ENCODE measurements around the gene YIF1B. TPM values are rescaled to one million over a fixed set of nuclear protein-coding genes. Genes with fewer than 3 reads are reported as not detected.

The YIF1B gene
- total and polyA plus RNA-seq, 9 of the 15 experiments (the other 6 are each of a cell fraction or from before 2014, with no cell fraction given) = 8.5 to 586 (median 323) TPM

- no peaks in the 10 kb centered on the region for H3K27me3 ChIP-seq (ENCODE audit: control insufficient read depth in 2 of 2, insufficient read depth in 2 of 2, low read length in 2 of 2)
- no TSS peak for BruUV-seq (replicated peaks)
- no peaks in the 10 kb centered on the region for H3K9me1 ChIP-seq (ENCODE audit: control insufficient read depth, insufficient read depth, low read length)
- CTCF ChIA-PET (ENCODE audit: low intra/inter-chr PET ratio) = no interaction called here
- FAIRE-seq (peak; percentile 58), DNase-seq (ENCODE audit: extremely low read depth in 1 of 4, low spot score in 3 of 4) (peak in 1 of 4 experiments; percentile 66), ATAC-seq (no peak)
- no peaks in the 10 kb centered on the region for H3K36me3 ChIP-seq (ENCODE audit: control insufficient read depth, insufficient read depth, low read length)
- peak overlapping the region; percentile 40 to 41; a peak in 2 of 4 replicates for H3K9ac ChIP-seq (ENCODE audit: insufficient read depth in 1 of 2, low read depth in 2 of 2, low read length in 2 of 2)
- H3K9me3 ChIP-seq (replicated peaks; ENCODE audit: control insufficient read depth, insufficient read depth, low read depth, low read length) = no peaks in the 10 kb centered on the region
- no peak overlapping the region for H3K4me3 ChIP-seq
- no peaks in the 10 kb centered on the region for H4K20me1 ChIP-seq (replicated peaks; ENCODE audit: control insufficient read depth, insufficient read depth, low read length)
- in situ Hi-C loops (cut with MboI) = no loop called here
- POLR2A ChIA-PET = interaction anchor here (0.7 to 1.2 kb wide), 2 partner anchors 14 to 36 kb away, joined by 3 read pairs; partner anchors contain the start of gene C19orf33
- peak overlapping the region; percentile 56 for H3K27ac ChIP-seq (ENCODE audit: extremely low read depth, low read depth, low read length)
- peaks cover 51 to 66% of the 10 kb centered on the region in 2 experiments for H3K4me1 ChIP-seq (replicated peaks in 1 of 2; ENCODE audit: control insufficient read depth in 2 of 2, insufficient read depth in 2 of 2, low read length in 2 of 2)
- no peaks in the 10 kb centered on the region for H3K79me2 ChIP-seq (ENCODE audit: control insufficient read depth, insufficient read depth, low read length)
- WGBS (ENCODE audit: insufficient coverage, low coverage, missing lambda C conversion rate) = 48% methylated on average over 8 of the region's 8 CpGs
- H3K4me2 ChIP-seq (ENCODE audit: insufficient read depth, low read length) = peak overlapping the region; percentile 23; the same call in 1 of the 2 replicates
- peak overlapping the region; percentile 84 for H2AFZ ChIP-seq (ENCODE audit: low read depth, low read length)
- intact Hi-C loops (cut with micrococcal nuclease) = no loop called here
- 0 out of 2 replicates have a peak, but pooled peaks have one; percentile 9 for TF ChIP-seq TEAD4 (IDR thresholded peaks at IDR 0.05; ENCODE audit: low read length)
- no peak for TF ChIP-seq TEAD4 (CRISPR knock-in tag; IDR thresholded peaks at IDR 0.05; ENCODE audit: borderline replicate concordance)
- no peak for TF ChIP-seq ZNF23 (CRISPR knock-in tag; IDR thresholded peaks at IDR 0.05)
- TF ChIP-seq MTA3 (IDR thresholded peaks at IDR 0.05; ENCODE audit: borderline replicate concordance) = peak; percentile 22; the same call in 1 of the 2 replicates
- TF ChIP-seq BCLAF1 (IDR thresholded peaks at IDR 0.05; ENCODE audit: borderline replicate concordance in 1 of 2, control insufficient read depth in 1 of 2, low read depth in 2 of 2, low read length in 1 of 2) = no peak
- TF ChIP-seq MAFF (IDR thresholded peaks at IDR 0.05; ENCODE audit: low read length) = no peak
- no peak for TF ChIP-seq ZNF175 (CRISPR knock-in tag; IDR thresholded peaks at IDR 0.05; ENCODE audit: low read depth)
- no peak for TF ChIP-seq HMBOX1 (IDR thresholded peaks at IDR 0.05)
- TF ChIP-seq ZBTB8A (IDR thresholded peaks at IDR 0.05; ENCODE audit: partially characterized antibody) = no peak
- TF ChIP-seq CHCHD3 (CRISPR knock-in tag; IDR thresholded peaks at IDR 0.05) = no peak
- TF ChIP-seq ZNF232 (CRISPR knock-in tag; IDR thresholded peaks at IDR 0.05) = no peak
- TF ChIP-seq ZNF518B (CRISPR knock-in tag; IDR thresholded peaks at IDR 0.05) = no peak
- no peak for TF ChIP-seq HDAC2 (IDR thresholded peaks at IDR 0.05)
- TF ChIP-seq PTRF (tag; IDR thresholded peaks at IDR 0.05) = no peak
- no peak for TF ChIP-seq DNMT1 (IDR thresholded peaks at IDR 0.05)
- no peak for TF ChIP-seq SNRNP70 (optimal IDR thresholded peaks at IDR 0.05; ENCODE audit: low read depth, low read length)
- TF ChIP-seq GATAD2A (IDR thresholded peaks at IDR 0.05) = peak; percentile 76; the same call in 1 of the 2 replicates
Observed at GRCh38 chr19:38268539-38268938, 47.2 kb downstream of the YIF1B start.

Measured in K562 (cell line).